8988T (cell line): ENCODE data around the gene WIPI1.
"Not testable (repeated sequence)": the region's sequence is repeated elsewhere in the genome, so short reads cannot be mapped to it uniquely, and the experiment has no call there.

ENCODE experiments used
- DNase-seq: peaks from one replicate; pipeline ENCODE4 v3.0.0; 2011

The WIPI1 gene, protein sequence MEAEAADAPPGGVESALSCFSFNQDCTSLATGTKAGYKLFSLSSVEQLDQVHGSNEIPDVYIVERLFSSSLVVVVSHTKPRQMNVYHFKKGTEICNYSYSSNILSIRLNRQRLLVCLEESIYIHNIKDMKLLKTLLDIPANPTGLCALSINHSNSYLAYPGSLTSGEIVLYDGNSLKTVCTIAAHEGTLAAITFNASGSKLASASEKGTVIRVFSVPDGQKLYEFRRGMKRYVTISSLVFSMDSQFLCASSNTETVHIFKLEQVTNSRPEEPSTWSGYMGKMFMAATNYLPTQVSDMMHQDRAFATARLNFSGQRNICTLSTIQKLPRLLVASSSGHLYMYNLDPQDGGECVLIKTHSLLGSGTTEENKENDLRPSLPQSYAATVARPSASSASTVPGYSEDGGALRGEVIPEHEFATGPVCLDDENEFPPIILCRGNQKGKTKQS

GRCh38 chr17:68457168-68457538, at the start of gene WIPI1:
TSS of gene WIPI1 (minus strand) at chr17:68457496. CDS start at chr17:68457421, 75 bp downstream.
- DNase-seq, result no peak

DNA sequence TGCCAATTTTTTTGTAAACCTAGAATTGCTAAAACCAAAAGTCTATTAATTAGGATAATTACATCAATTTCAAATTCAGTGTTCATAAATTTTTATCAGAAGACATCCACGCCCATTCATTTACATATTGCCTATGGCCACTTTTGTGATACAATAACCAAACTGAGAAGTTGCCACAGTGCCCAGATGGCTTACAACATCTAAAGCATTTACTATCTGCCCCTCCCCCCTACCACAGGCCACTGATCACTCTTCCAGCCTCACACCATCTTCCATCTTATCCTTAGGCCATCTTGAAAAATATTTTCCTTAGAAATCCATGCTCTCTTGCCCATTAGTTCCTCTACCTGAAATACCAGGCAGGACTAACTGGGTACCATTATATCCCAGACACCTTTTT, 48.7 kb upstream of the WIPI1 start:
- no peak for DNase-seq

- no peak for DNase-seq
Observed at GRCh38 chr17:68501074-68501473, 43.8 kb upstream of the WIPI1 start.

DNA sequence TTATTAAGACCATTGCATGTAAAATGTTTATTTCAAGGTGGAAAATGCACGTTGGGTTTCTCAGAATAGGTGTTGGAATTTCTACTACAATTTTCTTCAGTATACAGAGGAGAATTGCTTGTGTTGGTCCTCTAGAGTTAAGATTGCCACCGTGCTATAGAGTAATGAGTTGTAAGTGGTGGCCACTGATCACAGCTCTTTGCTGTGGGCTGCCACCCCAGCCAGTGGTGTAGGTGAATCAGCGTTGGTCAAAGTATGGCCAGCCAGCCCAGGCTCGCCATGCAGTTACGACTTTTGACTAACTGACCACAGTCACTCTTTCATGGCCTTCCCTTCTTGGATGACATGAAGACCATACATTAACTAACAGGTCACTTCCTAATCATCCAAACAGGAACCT, 42.3 kb upstream of the WIPI1 start:
- no peak for DNase-seq

DNA sequence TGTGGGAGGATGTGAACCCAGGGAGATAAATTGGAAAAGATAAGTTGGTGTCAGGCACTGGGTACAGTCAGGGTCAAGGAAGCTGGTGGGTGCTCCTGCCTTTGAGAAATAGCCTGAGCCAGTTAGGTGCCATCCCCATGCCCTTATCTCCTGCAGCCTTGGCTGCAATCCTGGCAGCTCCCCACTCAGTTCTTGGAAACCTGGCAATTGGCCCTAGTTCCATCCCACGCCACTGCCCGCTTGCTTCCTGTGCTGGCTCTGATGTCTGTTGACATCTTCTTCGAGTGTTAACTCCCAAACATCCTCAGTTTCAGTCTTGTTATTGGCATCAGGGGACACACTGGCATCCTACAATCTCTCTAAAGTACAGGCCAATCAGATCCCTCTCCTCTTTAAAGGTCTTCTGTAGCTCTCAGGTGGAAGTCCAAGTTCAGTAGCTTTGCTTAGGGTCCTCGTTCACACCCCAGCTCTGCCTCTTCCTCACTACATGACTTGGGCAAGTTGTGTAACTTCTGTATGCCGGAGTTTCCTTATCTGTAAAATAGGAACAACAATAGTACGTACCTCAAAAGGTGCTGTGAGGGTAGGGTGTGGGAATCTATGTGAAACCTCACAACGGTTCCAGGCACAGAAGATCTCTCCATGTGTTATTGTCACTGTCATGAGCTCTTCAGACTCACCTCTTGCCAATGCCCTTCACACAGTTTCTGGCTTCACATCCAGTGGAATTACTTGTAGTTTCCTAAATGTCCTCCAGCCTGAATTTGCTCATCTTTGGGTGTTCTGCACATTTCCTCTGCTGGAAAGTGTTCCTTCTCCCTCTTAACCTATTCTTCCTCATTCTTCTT, 41.4 kb upstream of the WIPI1 start:
- no peak for DNase-seq

- DNase-seq, result no peak
Observed at GRCh38 chr17:68497885-68498319, 40.6 kb upstream of the WIPI1 start.

GRCh38 chr17:68495081-68495480, 37.8 kb upstream of the WIPI1 start:
- DNase-seq, result no peak

- not testable (repeated sequence) for DNase-seq
Observed at GRCh38 chr17:68492394-68493054, 35.2 kb upstream of the WIPI1 start.

GRCh38 chr17:68491381-68492231, 34.3 kb upstream of the WIPI1 start:
- no peak for DNase-seq

GRCh38 chr17:68489919-68490318, 32.6 kb upstream of the WIPI1 start:
- DNase-seq, result no peak

GRCh38 chr17:68484458-68484857, 27.2 kb upstream of the WIPI1 start:
- no peak for DNase-seq

GRCh38 chr17:68482576-68483041, 25.3 kb upstream of the WIPI1 start:
- DNase-seq, result no peak

- DNase-seq, result no peak
Observed at GRCh38 chr17:68480885-68481284, 23.6 kb upstream of the WIPI1 start.

GRCh38 chr17:68470961-68471360, 13.7 kb upstream of the WIPI1 start:
- no peak for DNase-seq

GRCh38 chr17:68468788-68469187, 11.5 kb upstream of the WIPI1 start:
- DNase-seq, result no peak

DNA sequence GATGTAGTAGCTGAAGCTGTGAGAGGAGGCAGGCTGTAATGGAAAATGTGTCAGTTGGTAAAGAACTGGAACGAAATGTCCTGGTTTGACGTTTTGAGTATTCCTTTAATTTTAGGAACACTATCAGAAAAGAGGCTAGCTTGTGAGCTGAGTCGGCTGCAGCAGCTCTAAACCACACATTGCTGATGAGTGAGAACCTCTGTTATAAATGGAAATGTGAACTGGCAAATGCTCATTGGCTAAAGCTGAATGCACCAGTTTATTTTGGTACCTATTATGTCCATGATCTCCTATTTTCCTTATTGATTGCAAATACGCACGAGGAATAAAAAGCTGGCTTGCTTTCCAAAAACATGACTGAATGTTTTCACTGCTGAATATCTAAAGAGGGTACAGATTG, 11.0 kb upstream of the WIPI1 start:
- no peak for DNase-seq

- no peak for DNase-seq
Observed at GRCh38 chr17:68463211-68464019, 6.1 kb upstream of the WIPI1 start.

DNA sequence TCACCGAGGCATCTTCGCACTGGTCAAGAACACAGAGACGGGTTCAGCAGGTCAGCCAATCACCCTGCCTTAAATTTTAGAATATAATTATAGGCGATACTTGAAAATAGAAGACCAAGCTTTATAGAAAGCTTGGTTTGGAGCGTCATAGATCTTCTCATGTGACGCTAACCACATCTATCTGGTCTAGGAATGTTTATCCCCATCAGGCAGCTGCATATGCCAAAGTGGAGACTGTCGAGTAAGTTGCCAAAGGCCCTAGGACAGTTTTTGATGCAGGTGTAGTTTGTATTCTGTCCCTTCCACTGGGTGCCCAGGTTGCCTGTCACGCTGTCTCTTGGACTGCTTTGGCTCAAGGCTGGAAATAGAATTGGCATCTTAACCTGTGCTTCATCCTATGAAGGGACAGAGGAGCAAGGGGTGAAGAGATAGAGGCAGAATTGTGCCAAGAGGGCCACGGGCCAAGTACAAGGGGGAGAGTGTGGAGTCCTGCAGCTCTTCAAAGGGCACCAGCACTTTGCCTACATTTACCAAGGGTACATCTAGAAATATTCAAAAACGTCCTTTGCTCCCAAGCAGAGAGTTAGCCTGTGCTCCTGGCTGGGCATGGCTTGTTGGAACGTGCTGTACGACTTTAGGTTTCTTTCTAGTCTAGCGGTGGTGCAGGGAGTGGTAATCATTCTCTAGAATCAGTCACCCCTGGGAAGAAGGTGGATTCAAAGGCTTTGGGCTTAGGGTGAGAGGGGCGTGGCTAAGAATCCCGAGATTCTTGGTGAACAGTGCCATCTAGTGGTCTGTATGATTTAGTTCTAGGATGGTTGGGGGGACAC, 5.3 kb upstream of the WIPI1 start:
- peak; percentile 11 for DNase-seq

DNA sequence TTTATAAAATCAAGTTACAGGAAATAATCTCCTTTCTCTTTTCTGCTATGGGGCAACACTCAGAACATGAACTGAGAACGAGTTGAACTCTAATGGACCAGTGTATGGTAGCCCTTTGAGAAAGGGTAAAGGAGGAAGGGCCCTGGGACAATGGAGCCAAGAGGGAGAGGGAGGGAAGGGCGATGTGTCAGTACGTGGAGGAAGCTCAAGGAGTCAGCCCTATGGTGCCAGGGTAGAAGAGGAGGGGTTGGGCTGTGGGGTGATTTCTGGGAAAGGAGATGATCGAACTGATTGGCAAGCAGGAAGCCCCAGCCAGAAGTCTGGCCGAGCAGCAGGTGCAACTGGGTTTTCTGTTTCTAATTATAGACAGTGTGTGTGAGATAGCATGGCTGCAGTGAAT, 4.3 kb upstream of the WIPI1 start:
- DNase-seq, result no peak

DNA sequence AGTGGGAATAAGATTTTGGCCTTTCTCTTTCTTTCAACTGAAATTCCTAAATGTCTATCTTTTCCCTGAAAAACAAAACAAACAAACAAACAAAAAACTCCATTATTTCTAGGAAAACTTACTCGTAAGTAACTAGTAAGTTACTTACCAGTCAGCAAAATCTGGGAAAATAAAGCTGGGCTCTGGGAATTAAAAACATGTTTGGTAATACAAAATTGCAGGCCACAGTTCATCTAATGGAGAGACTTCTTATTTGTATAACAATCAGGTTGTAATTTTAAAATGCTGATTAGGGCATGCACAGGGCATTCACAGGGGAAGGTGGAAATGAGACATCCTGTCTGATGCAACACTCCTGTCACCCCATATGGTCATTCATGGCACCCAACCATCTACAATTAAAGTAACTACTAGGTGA, 3.8 kb upstream of the WIPI1 start:
- DNase-seq, result no peak

GRCh38 chr17:68460715-68461114, 3.4 kb upstream of the WIPI1 start:
- DNase-seq, result no peak
